Thoracic aorta (tissue), 2 donors: Measurements from ENCODE around the gene TNNC2. TPM values are rescaled to one million over a fixed set of nuclear protein-coding genes. Genes with fewer than 3 reads are reported as not detected.
A peak's percentile ranks its signal among the peaks of the same experiment; 100 is the strongest.

Experiments used
- ATAC-seq: fragments of 150-250 bp; one replicate; pipeline ENCODE4 v1.8.0; 2017; ENCODE audit warnings: low read depth; ENCODE audit not compliant: insufficient number of reproducible peaks, low FRiP score
- DNase-seq: peaks from one replicate; pipeline ENCODE4 v3.0.0-alpha.2; 2020; ENCODE audit warnings: low spot score
- H3K27ac ChIP-seq, 2 donors: fragments of 200-600 bp; sonication (generic); 1 replicate in 1 of 2; 2 replicates in 1 of 2; pipeline ENCODE4 v1.5.1; 2016; ENCODE audit warnings: mild to moderate bottlenecking in 2 of 2, moderate library complexity in 2 of 2
- H3K27me3 ChIP-seq: fragments of 200-600 bp; sonication (generic); replicated peaks from 2 replicates; pipeline ENCODE4 v1.6.0; 2016; ENCODE audit warnings: mild to moderate bottlenecking; ENCODE audit not compliant: insufficient read depth
- H3K36me3 ChIP-seq: fragments of 200-600 bp; sonication (generic); one replicate; pipeline ENCODE4 v1.5.1; 2016
- H3K4me1 ChIP-seq, 2 donors: fragments of 200-600 bp; sonication (generic); 1 replicate in 1 of 2; 2 replicates in 1 of 2; pipeline versions ENCODE4 v1.5.1 to v1.6.0; 2016; ENCODE audit warnings: low read depth in 2 of 2, mild to moderate bottlenecking in 1 of 2; ENCODE audit not compliant: control insufficient read depth in 1 of 2
- H3K4me3 ChIP-seq: fragments of 200-600 bp; sonication (generic); 2 replicates; pipeline ENCODE4 v1.5.1; 2016; ENCODE audit warnings: mild to moderate bottlenecking
- H3K9me3 ChIP-seq: fragments of 200-600 bp; sonication (generic); 2 replicates; pipeline ENCODE4 v1.5.1; 2016
- total RNA-seq, 2 donors: library from RNA; depleted of rRNA; stranded (reverse); fragments of >200 nt; gene quantifications; one replicate each; pipeline versions ENCODE4 v1.1.0 to v1.2.3, GENCODE V29; 2016
- TF ChIP-seq, protein P1 (sequence below): fragments of 200-600 bp; sonication (generic); IDR thresholded peaks from one replicate; pipeline ENCODE4 v1.5.1; 2019; ENCODE audit warnings: antibody characterized with exemption

TNNC2 gene
- total RNA-seq, 2 donors from 2014 or later = not detected

DNA sequence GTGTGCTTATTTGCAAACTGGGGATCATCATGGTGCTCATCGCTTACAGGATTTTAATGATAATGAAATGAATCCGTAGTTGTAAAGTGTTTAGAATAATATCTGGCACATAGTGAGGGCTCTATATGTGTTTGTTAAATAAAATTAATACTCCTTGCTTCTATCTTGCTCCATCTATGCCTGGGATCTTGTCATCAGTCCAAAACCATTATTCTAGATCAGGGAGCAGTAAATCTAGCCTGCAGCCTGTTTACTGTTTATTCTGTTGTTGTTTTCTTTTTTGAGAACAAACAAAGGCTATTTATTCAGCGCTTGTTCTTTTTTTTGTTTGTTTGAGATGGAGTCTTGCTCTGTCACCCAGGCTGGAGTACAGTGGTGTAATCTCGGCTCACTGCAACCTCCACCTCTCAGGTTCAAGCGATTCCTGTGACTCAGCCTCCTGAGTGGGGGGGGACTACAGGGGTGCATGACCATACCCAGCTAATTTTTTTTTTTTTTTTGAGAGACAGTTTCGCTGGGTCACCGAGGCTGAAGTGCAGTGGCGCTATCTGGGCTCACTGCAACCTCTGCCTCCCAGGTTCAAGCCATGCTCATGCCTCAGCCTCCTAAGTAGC is 22.0 kb upstream of the TNNC2 start:
- Histone ChIP-seq H3K9me3 (no peaks in the 10 kb centered on the region), H3K36me3 (peaks cover 25% of the 10 kb centered on the region), H3K4me1 (peaks cover 0 to 8% of the 10 kb centered on the region in 2 donors), H3K4me3 (no peak overlapping the region), H3K27ac (no peak overlapping the region), H3K27me3 (no peaks in the 10 kb centered on the region)
- DNase-seq (no peak), ATAC-seq (no peak)
- TF ChIP-seq, protein P1, sequence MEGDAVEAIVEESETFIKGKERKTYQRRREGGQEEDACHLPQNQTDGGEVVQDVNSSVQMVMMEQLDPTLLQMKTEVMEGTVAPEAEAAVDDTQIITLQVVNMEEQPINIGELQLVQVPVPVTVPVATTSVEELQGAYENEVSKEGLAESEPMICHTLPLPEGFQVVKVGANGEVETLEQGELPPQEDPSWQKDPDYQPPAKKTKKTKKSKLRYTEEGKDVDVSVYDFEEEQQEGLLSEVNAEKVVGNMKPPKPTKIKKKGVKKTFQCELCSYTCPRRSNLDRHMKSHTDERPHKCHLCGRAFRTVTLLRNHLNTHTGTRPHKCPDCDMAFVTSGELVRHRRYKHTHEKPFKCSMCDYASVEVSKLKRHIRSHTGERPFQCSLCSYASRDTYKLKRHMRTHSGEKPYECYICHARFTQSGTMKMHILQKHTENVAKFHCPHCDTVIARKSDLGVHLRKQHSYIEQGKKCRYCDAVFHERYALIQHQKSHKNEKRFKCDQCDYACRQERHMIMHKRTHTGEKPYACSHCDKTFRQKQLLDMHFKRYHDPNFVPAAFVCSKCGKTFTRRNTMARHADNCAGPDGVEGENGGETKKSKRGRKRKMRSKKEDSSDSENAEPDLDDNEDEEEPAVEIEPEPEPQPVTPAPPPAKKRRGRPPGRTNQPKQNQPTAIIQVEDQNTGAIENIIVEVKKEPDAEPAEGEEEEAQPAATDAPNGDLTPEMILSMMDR = no peak

DNA sequence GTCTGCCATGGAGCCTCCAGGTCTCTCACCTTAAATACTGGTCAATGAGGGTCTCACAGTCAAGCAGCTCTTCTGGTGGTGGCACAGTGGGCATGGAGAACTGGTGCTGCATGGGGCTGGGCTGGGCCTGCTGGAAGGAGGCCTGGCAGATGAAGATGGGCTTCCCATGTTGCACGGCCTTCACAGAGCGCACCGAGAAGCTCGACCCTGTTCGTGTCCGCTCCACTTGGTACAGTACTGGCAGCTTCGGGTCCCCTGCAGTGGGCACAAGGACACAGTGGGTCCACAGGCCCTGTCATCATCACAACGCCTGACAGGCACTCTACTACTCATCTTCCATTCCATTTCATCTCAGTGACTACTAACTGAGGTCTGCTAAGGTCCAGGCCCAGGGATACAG is 21.3 kb upstream of the TNNC2 start:
- ATAC-seq (no peak), DNase-seq (no peak)
- Histone ChIP-seq H3K4me3 (no peak overlapping the region), H3K4me1 (peaks cover 0 to 3% of the 10 kb centered on the region in 2 donors), H3K27me3 (no peaks in the 10 kb centered on the region), H3K27ac (peak overlapping the region in 1 of 2 donors; percentile 8), H3K36me3 (peaks cover 27% of the 10 kb centered on the region), H3K9me3 (no peaks in the 10 kb centered on the region)
- TF ChIP-seq, protein P1 = no peak

DNA sequence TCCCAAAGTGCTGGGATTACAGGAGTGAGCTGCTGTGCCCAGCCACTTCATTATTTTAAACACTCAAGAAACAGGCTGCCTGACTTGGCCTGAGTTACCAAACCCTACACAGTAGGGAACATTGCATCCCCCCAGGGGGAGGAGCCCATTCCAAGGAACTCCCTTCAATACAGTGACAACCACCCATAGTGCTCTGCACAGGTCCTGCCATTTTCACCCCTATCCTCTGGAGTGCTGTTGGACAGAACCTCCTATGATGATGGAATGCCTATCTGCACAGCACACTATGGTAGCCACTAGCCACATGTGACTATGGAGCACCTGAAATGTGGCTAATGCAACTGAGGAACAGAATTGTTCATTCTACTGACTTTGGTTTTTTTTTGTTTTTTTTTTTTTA is 18.3 kb upstream of the TNNC2 start:
- peaks cover 45% of the 10 kb centered on the region for H3K36me3 ChIP-seq
- DNase-seq (no peak), ATAC-seq (no peak)
- TF ChIP-seq, protein P1 = no peak
- no peak overlapping the region for H3K27ac ChIP-seq
- H3K9me3 ChIP-seq = no peaks in the 10 kb centered on the region
- H3K4me3 ChIP-seq = no peak overlapping the region
- no peaks in the 10 kb centered on the region for H3K27me3 ChIP-seq
- H3K4me1 ChIP-seq = peaks cover 0 to 19% of the 10 kb centered on the region in 2 donors

DNA sequence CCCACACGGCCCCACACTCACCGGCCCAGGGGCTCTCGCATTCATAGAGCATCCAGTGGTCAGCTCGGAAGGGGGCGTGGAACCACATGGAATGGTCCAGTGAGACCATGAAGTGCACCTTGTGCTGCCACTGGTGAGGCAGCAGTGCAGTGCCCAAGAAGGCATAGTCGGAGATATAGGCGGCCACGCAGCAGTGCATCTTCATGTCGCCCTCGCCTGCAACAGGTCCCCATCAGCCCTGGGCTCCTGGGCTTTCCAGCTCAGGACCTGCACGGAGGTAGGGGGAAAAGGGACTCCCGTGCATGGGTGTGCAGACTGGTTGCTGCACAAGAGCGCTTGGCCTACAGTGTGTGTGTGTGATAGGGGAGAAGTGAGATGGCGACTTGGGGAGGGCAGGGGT is 16.4 kb upstream of the TNNC2 start:
- H3K36me3 ChIP-seq = peaks cover 45% of the 10 kb centered on the region
- ATAC-seq (no peak), DNase-seq (no peak)
- H3K9me3 ChIP-seq = no peaks in the 10 kb centered on the region
- H3K4me3 ChIP-seq = no peak overlapping the region
- no peak overlapping the region for H3K27ac ChIP-seq
- TF ChIP-seq, protein P1 = no peak
- H3K4me1 ChIP-seq = peaks cover 0 to 21% of the 10 kb centered on the region in 2 donors
- H3K27me3 ChIP-seq = no peaks in the 10 kb centered on the region

DNA sequence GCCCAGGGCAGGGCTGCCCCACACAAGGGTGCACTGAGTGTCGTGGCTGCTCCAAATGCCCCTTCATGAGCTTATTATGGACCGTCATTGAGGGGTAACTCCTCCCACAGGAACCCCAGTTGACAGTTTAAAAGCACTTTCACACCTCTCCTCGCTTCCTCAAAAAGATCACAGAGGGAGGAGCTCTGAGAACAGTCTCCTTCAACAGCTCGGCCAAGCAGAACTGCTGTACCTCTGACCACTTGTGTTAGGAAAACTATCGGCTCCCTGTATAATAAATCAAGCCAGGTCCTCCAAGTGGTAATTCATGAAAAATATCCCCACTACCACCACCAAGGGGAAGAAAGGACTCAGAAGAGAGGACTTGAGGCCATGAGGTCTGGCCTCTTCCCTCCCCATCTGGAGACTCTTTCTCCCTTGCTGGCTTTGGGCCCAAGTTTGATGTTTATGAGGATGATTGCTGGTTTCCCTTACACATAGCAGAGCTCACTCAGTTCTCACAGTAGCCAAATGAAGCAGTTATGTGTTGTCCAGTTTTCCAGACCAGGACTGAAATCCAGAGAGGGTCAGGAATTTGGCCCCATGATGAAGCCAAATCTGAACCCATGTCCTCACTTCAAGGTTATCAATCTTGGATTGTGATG is 15.2 kb upstream of the TNNC2 start:
- Histone ChIP-seq H3K4me3 (no peak overlapping the region), H3K9me3 (no peaks in the 10 kb centered on the region), H3K36me3 (peaks cover 40% of the 10 kb centered on the region), H3K27ac (peak overlapping the region in 1 of 2 donors; percentile 6), H3K27me3 (no peaks in the 10 kb centered on the region), H3K4me1 (peaks cover under 1 to 29% of the 10 kb centered on the region in 2 donors)
- DNase-seq (no peak), ATAC-seq (no peak)
- TF ChIP-seq, protein P1 = no peak
